HEK293 (cell line): ENCODE measurements around the gene SEMA3G.

Source experiments
- CTCF ChIA-PET: fragments of 350-600 bp; formaldehyde crosslinking; extraction: SDS; loops from one replicate; lab custom pipeline; 2021; ENCODE audit warnings: antibody characterized with exemption; lab: Yijun Ruan, JAX
- POLR2A ChIA-PET: fragments of 300-600 bp; formaldehyde crosslinking; extraction: SDS; loops from one replicate; lab custom pipeline; 2020; ENCODE audit warnings: antibody characterized with exemption, inconsistent platforms; lab: Yijun Ruan, JAX
- H3K27ac ChIP-seq: fragments of 200-500 bp; sonication (Bioruptor generic); 2 replicates; pipeline ENCODE4 v1.5.1; 2014; ENCODE audit warnings: low read depth, low read length, control low read depth, inconsistent platforms; ENCODE audit errors: extremely low read depth
- H3K36me3 ChIP-seq, 2 experiments: fragments of 200-500 bp in 1 of 2; sonication (Bioruptor generic) in 1 of 2; 1 replicate in 1 of 2; 2 replicates in 1 of 2; pipeline ENCODE4 v1.5.1; 2014 to 2017; ENCODE audit warnings: inconsistent platforms in 2 of 2, low read length in 2 of 2; ENCODE audit not compliant: control insufficient read depth in 2 of 2, insufficient read depth in 1 of 2
- H3K4me1 ChIP-seq: fragments of 200-500 bp; sonication (Bioruptor generic); 2 replicates; pipeline ENCODE4 v1.5.1; 2014; ENCODE audit warnings: mild to moderate bottlenecking, low read length, inconsistent platforms; ENCODE audit not compliant: control insufficient read depth, insufficient read depth
- H3K4me3 ChIP-seq: 2 replicates; pipeline ENCODE4 v1.5.1; 2011; ENCODE audit warnings: low read depth, mild to moderate bottlenecking, control low read depth, low read length, moderate library complexity
- H3K9me3 ChIP-seq: fragments of 200-500 bp; sonication (Bioruptor generic); 2 replicates; pipeline ENCODE4 v1.5.1; 2014; ENCODE audit warnings: low read depth, low read length, inconsistent platforms; ENCODE audit not compliant: control insufficient read depth, insufficient read depth
- KLF9 ChIP-seq: fragments of 450-650 bp; formaldehyde crosslinking; IDR thresholded peaks from 2 replicates; pipeline ENCODE4 v1.5.1; 2016; ENCODE audit warnings: missing biosample characterization, missing genetic modification characterization, low read depth
- SCRT1 ChIP-seq: fragments of 450-650 bp; formaldehyde crosslinking; IDR thresholded peaks from 2 replicates; pipeline ENCODE4 v1.5.1; 2016; ENCODE audit warnings: missing biosample characterization, missing genetic modification characterization, borderline replicate concordance
- YY1 ChIP-seq: fragments of 450-650 bp; formaldehyde crosslinking; IDR thresholded peaks from 2 replicates; pipeline ENCODE4 v1.5.1; 2018; ENCODE audit warnings: missing biosample characterization, missing genetic modification characterization
- ZBTB10 ChIP-seq: fragments of 450-650 bp; formaldehyde crosslinking; IDR thresholded peaks from 2 replicates; pipeline ENCODE4 v1.5.1; 2016; ENCODE audit warnings: missing biosample characterization, missing genetic modification characterization
- ZBTB44 ChIP-seq: fragments of 450-650 bp; IDR thresholded peaks from 2 replicates; pipeline ENCODE4 v1.5.1; 2018; ENCODE audit warnings: missing biosample characterization, mild to moderate bottlenecking, missing genetic modification characterization
- ZBTB48 ChIP-seq: fragments of 450-650 bp; formaldehyde crosslinking; IDR thresholded peaks from 2 replicates; pipeline ENCODE4 v1.5.1; 2016; ENCODE audit warnings: missing biosample characterization, missing genetic modification characterization
- ZNF121 ChIP-seq: fragments of 450-650 bp; formaldehyde crosslinking; IDR thresholded peaks from 2 replicates; pipeline ENCODE4 v1.5.1; 2016; ENCODE audit warnings: missing biosample characterization, missing genetic modification characterization
- ZNF146 ChIP-seq: fragments of 450-650 bp; formaldehyde crosslinking; IDR thresholded peaks from 2 replicates; pipeline ENCODE4 v1.5.1; 2016; ENCODE audit warnings: missing biosample characterization, missing genetic modification characterization
- ZNF292 ChIP-seq: fragments of 450-650 bp; formaldehyde crosslinking; IDR thresholded peaks from 2 replicates; pipeline ENCODE4 v1.5.1; 2016; ENCODE audit warnings: low read depth, missing biosample characterization, missing genetic modification characterization, borderline replicate concordance
- ZNF335 ChIP-seq: fragments of 450-650 bp; formaldehyde crosslinking; conservative IDR thresholded peaks from 2 replicates; pipeline ENCODE4 v1.5.1; 2016; ENCODE audit warnings: missing biosample characterization, missing genetic modification characterization
- ZNF37A ChIP-seq: fragments of 450-650 bp; IDR thresholded peaks from 2 replicates; pipeline ENCODE4 v1.5.1; 2018; ENCODE audit warnings: missing biosample characterization, missing genetic modification characterization
- ZNF423 ChIP-seq: fragments of 450-650 bp; formaldehyde crosslinking; IDR thresholded peaks from 2 replicates; pipeline ENCODE4 v1.5.1; 2016; ENCODE audit warnings: missing biosample characterization, missing genetic modification characterization
- ZNF585B ChIP-seq: fragments of 450-650 bp; formaldehyde crosslinking; IDR thresholded peaks from 2 replicates; pipeline ENCODE4 v1.5.1; 2016; ENCODE audit warnings: missing biosample characterization, missing genetic modification characterization
- ZNF76 ChIP-seq: fragments of 450-650 bp; formaldehyde crosslinking; IDR thresholded peaks from 2 replicates; pipeline ENCODE4; 2016; ENCODE audit warnings: low read depth, missing biosample characterization, missing genetic modification characterization, borderline replicate concordance
- ZNF776 ChIP-seq: fragments of 450-650 bp; formaldehyde crosslinking; IDR thresholded peaks from 2 replicates; pipeline ENCODE4 v1.5.0; 2017; ENCODE audit warnings: missing biosample characterization, missing genetic modification characterization, borderline replicate concordance
- ZNF837 ChIP-seq: fragments of 450-650 bp; formaldehyde crosslinking; IDR thresholded peaks from 2 replicates; pipeline ENCODE4 v1.5.1; 2016; ENCODE audit warnings: missing biosample characterization, missing genetic modification characterization
- TF ChIP-seq, protein P1 (sequence below): fragments of 450-650 bp; formaldehyde crosslinking; IDR thresholded peaks from 2 replicates; pipeline ENCODE4 v1.5.1; 2016; ENCODE audit warnings: missing biosample characterization, missing genetic modification characterization, borderline replicate concordance
- TF ChIP-seq, protein P2 (sequence below): fragments of 450-650 bp; formaldehyde crosslinking; IDR thresholded peaks from 2 replicates; pipeline ENCODE4 v1.5.0; 2017; ENCODE audit warnings: missing biosample characterization, missing genetic modification characterization, borderline replicate concordance
- TF ChIP-seq, protein P3 (sequence below): fragments of 450-650 bp; formaldehyde crosslinking; IDR thresholded peaks from 2 replicates; pipeline ENCODE4 v1.5.1; 2017; ENCODE audit warnings: missing biosample characterization, mild to moderate bottlenecking, missing genetic modification characterization, moderate library complexity
- TF ChIP-seq, protein P4 (sequence below): fragments of 450-650 bp; formaldehyde crosslinking; IDR thresholded peaks from 2 replicates; pipeline ENCODE4; 2016; ENCODE audit warnings: missing biosample characterization, missing genetic modification characterization

SEMA3G gene

GRCh38 chr3:52490939-52491526, 46.1 kb upstream of the SEMA3G start:
- no peak overlapping the region for H3K27ac ChIP-seq
- TF ChIP-seq ZNF585B (no peak), YY1 (tag by site-specific recombination) (no peak), KLF9 (tag by site-specific recombination) (no peak), ZNF776 (tag by site-specific recombination) (no peak), ZNF146 (no peak), ZNF423 (tag by site-specific recombination) (no peak), ZBTB44 (tag by site-specific recombination) (no peak), ZNF837 (tag by site-specific recombination) (no peak), ZNF121 (tag by site-specific recombination) (no peak), ZNF37A (tag by site-specific recombination) (no peak), SCRT1 (tag by site-specific recombination) (no peak), ZNF76 (tag by site-specific recombination) (no peak), ZBTB10 (tag by site-specific recombination) (no peak), ZNF292 (no peak), ZNF335 (no peak), ZBTB48 (tag by site-specific recombination) (no peak)
- TF ChIP-seq, protein P1, sequence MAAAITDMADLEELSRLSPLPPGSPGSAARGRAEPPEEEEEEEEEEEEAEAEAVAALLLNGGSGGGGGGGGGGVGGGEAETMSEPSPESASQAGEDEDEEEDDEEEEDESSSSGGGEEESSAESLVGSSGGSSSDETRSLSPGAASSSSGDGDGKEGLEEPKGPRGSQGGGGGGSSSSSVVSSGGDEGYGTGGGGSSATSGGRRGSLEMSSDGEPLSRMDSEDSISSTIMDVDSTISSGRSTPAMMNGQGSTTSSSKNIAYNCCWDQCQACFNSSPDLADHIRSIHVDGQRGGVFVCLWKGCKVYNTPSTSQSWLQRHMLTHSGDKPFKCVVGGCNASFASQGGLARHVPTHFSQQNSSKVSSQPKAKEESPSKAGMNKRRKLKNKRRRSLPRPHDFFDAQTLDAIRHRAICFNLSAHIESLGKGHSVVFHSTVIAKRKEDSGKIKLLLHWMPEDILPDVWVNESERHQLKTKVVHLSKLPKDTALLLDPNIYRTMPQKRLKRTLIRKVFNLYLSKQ, result no peak
- TF ChIP-seq, protein P2, sequence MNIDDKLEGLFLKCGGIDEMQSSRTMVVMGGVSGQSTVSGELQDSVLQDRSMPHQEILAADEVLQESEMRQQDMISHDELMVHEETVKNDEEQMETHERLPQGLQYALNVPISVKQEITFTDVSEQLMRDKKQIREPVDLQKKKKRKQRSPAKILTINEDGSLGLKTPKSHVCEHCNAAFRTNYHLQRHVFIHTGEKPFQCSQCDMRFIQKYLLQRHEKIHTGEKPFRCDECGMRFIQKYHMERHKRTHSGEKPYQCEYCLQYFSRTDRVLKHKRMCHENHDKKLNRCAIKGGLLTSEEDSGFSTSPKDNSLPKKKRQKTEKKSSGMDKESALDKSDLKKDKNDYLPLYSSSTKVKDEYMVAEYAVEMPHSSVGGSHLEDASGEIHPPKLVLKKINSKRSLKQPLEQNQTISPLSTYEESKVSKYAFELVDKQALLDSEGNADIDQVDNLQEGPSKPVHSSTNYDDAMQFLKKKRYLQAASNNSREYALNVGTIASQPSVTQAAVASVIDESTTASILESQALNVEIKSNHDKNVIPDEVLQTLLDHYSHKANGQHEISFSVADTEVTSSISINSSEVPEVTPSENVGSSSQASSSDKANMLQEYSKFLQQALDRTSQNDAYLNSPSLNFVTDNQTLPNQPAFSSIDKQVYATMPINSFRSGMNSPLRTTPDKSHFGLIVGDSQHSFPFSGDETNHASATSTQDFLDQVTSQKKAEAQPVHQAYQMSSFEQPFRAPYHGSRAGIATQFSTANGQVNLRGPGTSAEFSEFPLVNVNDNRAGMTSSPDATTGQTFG (tag by site-specific recombination), result no peak
- TF ChIP-seq, protein P3, sequence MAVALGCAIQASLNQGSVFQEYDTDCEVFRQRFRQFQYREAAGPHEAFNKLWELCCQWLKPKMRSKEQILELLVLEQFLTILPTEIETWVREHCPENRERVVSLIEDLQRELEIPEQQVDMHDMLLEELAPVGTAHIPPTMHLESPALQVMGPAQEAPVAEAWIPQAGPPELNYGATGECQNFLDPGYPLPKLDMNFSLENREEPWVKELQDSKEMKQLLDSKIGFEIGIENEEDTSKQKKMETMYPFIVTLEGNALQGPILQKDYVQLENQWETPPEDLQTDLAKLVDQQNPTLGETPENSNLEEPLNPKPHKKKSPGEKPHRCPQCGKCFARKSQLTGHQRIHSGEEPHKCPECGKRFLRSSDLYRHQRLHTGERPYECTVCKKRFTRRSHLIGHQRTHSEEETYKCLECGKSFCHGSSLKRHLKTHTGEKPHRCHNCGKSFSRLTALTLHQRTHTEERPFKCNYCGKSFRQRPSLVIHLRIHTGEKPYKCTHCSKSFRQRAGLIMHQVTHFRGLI (tag by site-specific recombination), result no peak
- TF ChIP-seq, protein P4, sequence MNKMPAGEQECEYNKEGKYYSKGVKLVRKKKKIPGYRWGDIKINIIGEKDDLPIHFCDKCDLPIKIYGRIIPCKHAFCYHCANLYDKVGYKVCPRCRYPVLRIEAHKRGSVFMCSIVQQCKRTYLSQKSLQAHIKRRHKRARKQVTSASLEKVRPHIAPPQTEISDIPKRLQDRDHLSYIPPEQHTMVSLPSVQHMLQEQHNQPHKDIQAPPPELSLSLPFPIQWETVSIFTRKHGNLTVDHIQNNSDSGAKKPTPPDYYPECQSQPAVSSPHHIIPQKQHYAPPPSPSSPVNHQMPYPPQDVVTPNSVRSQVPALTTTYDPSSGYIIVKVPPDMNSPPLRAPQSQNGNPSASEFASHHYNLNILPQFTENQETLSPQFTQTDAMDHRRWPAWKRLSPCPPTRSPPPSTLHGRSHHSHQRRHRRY (tag by site-specific recombination), result no peak
- peaks cover 2 to 69% of the 10 kb centered on the region in 2 experiments; a peak in 1 of 3 replicates for H3K36me3 ChIP-seq
- H3K4me3 ChIP-seq, result no peak overlapping the region
- H3K4me1 ChIP-seq, result no peaks in the 10 kb centered on the region
- POLR2A ChIA-PET, result no interaction called here
- H3K9me3 ChIP-seq, result no peaks in the 10 kb centered on the region
- CTCF ChIA-PET, result interaction anchor here (0.7 kb wide), 1 partner anchor 11 kb away, joined by 3 read pairs; no protein-coding TSS in a partner anchor
